B cell (primary cell): ENCODE measurements around the gene CCDC152. TPM values are rescaled to one million over a fixed set of nuclear protein-coding genes. Genes with fewer than 3 reads are reported as not detected.

Experiments
- ATAC-seq: fragments of 200-7000 bp; cut with Tn5 transposase; one replicate; pipeline ENCODE4 v1.10.0; 2021; ENCODE audit warnings: low read depth, mild to moderate bottlenecking, moderate number of reproducible peaks, moderate library complexity
- CTCF ChIA-PET: fragments of 350-600 bp; sonication (Branson Sonifier 250); formaldehyde crosslinking; loops from one replicate; lab custom pipeline; 2021; ENCODE audit warnings: antibody characterized with exemption, inconsistent platforms; lab: Charles Lee
- POLR2A ChIA-PET: fragments of 350-600 bp; sonication (Branson Sonifier 250); formaldehyde crosslinking; loops from one replicate; lab custom pipeline; 2021; ENCODE audit warnings: antibody characterized with exemption; lab: Charles Lee
- DNase-seq: peaks from one replicate; pipeline ENCODE4 v3.0.0; 2013
- H2AFZ ChIP-seq: 2 replicates; pipeline ENCODE4 v1.6.1; 2012; ENCODE audit warnings: mild to moderate bottlenecking, low read depth, low read length; ENCODE audit not compliant: insufficient read depth, poor library complexity, severe bottlenecking
- H3K27ac ChIP-seq, 2 donors: 1 replicate in 1 of 2; 2 replicates in 1 of 2; pipeline ENCODE4 v1.5.1; 2012 to 2013; ENCODE audit warnings: low read length in 2 of 2, mild to moderate bottlenecking in 2 of 2, moderate library complexity in 1 of 2
- H3K27me3 ChIP-seq, 4 experiments: fragments of 200-600 bp in 1 of 4; sonication (generic) in 1 of 4; replicated peaks in 1 of 4; 1 replicate in 2 of 4; 2 replicates in 2 of 4; pipeline versions ENCODE4 v1.6.1 to v1.7.0; 2013 to 2016; ENCODE audit warnings: low read length in 3 of 4, mild to moderate bottlenecking in 2 of 4, mixed read lengths in 1 of 4, moderate library complexity in 1 of 4; ENCODE audit not compliant: insufficient read depth in 4 of 4, control insufficient read depth in 3 of 4; ENCODE audit errors: control extremely low read depth in 1 of 4
- H3K36me3 ChIP-seq, 2 experiments: replicated peaks in 1 of 2; 1 replicate in 1 of 2; 2 replicates in 1 of 2; pipeline versions ENCODE4 v1.6.1 to v1.7.1; 2013; ENCODE audit warnings: low read length in 1 of 2; ENCODE audit not compliant: insufficient read depth in 2 of 2, control insufficient read depth in 1 of 2; ENCODE audit errors: control extremely low read depth in 1 of 2, extremely low read depth in 1 of 2
- H3K4me1 ChIP-seq, 2 donors: fragments of 200-600 bp in 1 of 2; sonication (generic) in 1 of 2; 1 replicate in 1 of 2; 2 replicates in 1 of 2; pipeline versions ENCODE4 v1.5.1 to v1.6.1; 2013 to 2017; ENCODE audit warnings: low read length in 2 of 2; ENCODE audit not compliant: control insufficient read depth in 2 of 2, insufficient read depth in 2 of 2
- H3K4me2 ChIP-seq: replicated peaks from 2 replicates; pipeline ENCODE3; 2012; ENCODE audit warnings: mild to moderate bottlenecking, low read depth, low read length; ENCODE audit not compliant: poor library complexity, severe bottlenecking
- H3K4me3 ChIP-seq, 5 experiments: fragments of 200-600 bp in 1 of 5; sonication (generic) in 1 of 5; 1 replicate in 3 of 5; 2 replicates in 2 of 5; pipeline versions ENCODE4 v1.5.1 to v1.7.0; 2011 to 2016; ENCODE audit warnings: low read length in 4 of 5, mild to moderate bottlenecking in 4 of 5, low read depth in 2 of 5, control low read depth in 1 of 5, moderate library complexity in 1 of 5; ENCODE audit not compliant: insufficient read depth in 1 of 5; ENCODE audit errors: control extremely low read depth in 1 of 5, extremely low read depth in 1 of 5
- H3K79me2 ChIP-seq: fragments of 200-600 bp; sonication (generic); one replicate; pipeline ENCODE4 v1.6.0; 2016; ENCODE audit warnings: low read length; ENCODE audit not compliant: control insufficient read depth, insufficient read depth
- H3K9ac ChIP-seq: fragments of 200-600 bp; sonication (generic); 2 replicates; pipeline ENCODE4 v1.6.1; 2017; ENCODE audit warnings: mild to moderate bottlenecking, low read length, moderate library complexity
- H3K9me3 ChIP-seq, 3 donors: one replicate each; pipeline versions ENCODE4 v1.6.1 to v1.7.1; 2013; ENCODE audit warnings: low read length in 2 of 3; ENCODE audit not compliant: control insufficient read depth in 2 of 3, insufficient read depth in 1 of 3; ENCODE audit errors: control extremely low read depth in 1 of 3
- H4K20me1 ChIP-seq: 2 replicates; pipeline ENCODE4 v1.6.0; 2012; ENCODE audit warnings: mild to moderate bottlenecking, low read length; ENCODE audit not compliant: insufficient read depth, control insufficient read depth, poor library complexity, severe bottlenecking
- H3K27ac Mint-ChIP-seq: one replicate; pipeline ENCODE4 v1.8.0; 2021; ENCODE audit warnings: mixed read lengths
- H3K27me3 Mint-ChIP-seq: one replicate; pipeline ENCODE4 v1.8.0; 2021; ENCODE audit warnings: mixed read lengths
- H3K4me1 Mint-ChIP-seq: one replicate; pipeline ENCODE4 v1.8.0; 2021; ENCODE audit warnings: mixed read lengths
- H3K4me3 Mint-ChIP-seq: one replicate; pipeline ENCODE4 v1.8.0; 2021; ENCODE audit warnings: mixed read lengths
- H3K9me3 Mint-ChIP-seq: one replicate; pipeline ENCODE4 v1.8.0; 2022; ENCODE audit warnings: mixed read lengths; ENCODE audit not compliant: insufficient read depth
- EZH2 ChIP-seq: IDR thresholded peaks from 2 replicates; pipeline ENCODE4 v1.6.1; 2012; ENCODE audit warnings: borderline replicate concordance, low read depth, mild to moderate bottlenecking, moderate library complexity, low read length; ENCODE audit not compliant: insufficient read depth, poor library complexity, severe bottlenecking
- WGBS: methylation state at CpG from one replicate; pipeline ENCODE4 v1.1.5; 2013; ENCODE audit warnings: missing lambda C conversion rate; ENCODE audit not compliant: insufficient coverage; 5-methylcytosine and 5-hydroxymethylcytosine counted together
- intact Hi-C: fragments of 100-400 bp; cut with micrococcal nuclease; formaldehyde crosslinking; loops from one replicate; pipeline ENCODE4 v1.10.0; 2022
- polyA plus RNA-seq: library from polyadenylated mRNA; depleted of rRNA; stranded (reverse); fragments of >200 nt; gene quantifications from 2 replicates; pipeline ENCODE4 v1.2.3, GENCODE V29; 2012
- total RNA-seq, 2 donors: library from RNA; stranded (reverse); fragments of 120-200 nt in 1 of 2; gene quantifications; 1 replicate in 1 of 2; 2 replicates in 1 of 2; pipeline versions ENCODE4 v1.2.3 to v1.2.4, GENCODE V29; 2013 to 2022
- TF ChIP-seq, protein P1 (sequence below): fragments of 200-600 bp; IDR thresholded peaks from one replicate; pipeline ENCODE4 v1.8.0; 2022; ENCODE audit warnings: antibody characterized with exemption, mild to moderate bottlenecking

CCDC152 gene
- total and polyA plus RNA-seq, 2 donors (not counting 1 experiment from before 2014, with no cell fraction given), result 1.0 to 4.8 TPM

DNA sequence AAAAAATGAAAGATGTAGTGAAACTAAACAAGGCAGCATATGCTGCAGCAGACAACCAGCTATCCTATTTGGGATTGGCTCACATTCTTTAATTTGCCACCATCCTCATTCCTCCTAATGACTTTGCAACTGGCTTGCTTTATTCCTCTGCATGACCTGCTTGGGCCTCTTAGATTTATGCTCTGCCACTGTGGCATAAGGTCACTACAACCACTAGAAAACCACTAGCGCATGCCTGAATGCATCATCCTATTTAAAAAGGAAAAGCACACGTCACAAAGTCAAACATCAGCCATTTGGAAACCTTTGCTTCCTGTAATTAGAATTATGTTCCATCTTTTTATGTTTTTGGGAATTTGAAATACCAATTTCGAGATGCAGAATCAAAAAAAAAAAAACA lies 40.8 kb upstream of the CCDC152 start:
- peaks cover 13% of the 10 kb centered on the region for H3K27me3 Mint-ChIP-seq
- Histone ChIP-seq H3K27ac (no peak overlapping the region), H3K36me3 (no peaks in the 10 kb centered on the region), H3K27me3 (peaks cover 0 to 4% (median 1%) of the 10 kb centered on the region in 4 experiments), H4K20me1 (no peaks in the 10 kb centered on the region), H3K4me1 (peaks cover 7 to 8% of the 10 kb centered on the region in 2 donors), H3K9ac (no peak overlapping the region), H3K4me3 (no peak overlapping the region), H3K9me3 (no peaks in the 10 kb centered on the region), H3K4me2 (no peak overlapping the region), H3K79me2 (no peaks in the 10 kb centered on the region), H2AFZ (no peak overlapping the region)
- ChIA-PET CTCF (no interaction called here), POLR2A (no interaction called here)
- no peak for ATAC-seq
- no peak for TF ChIP-seq EZH2
- H3K4me3 Mint-ChIP-seq, result no peak overlapping the region
- intact Hi-C loops, result no loop called here
- WGBS, result no CpG with 5 or more reads among the region's 3 CpGs
- H3K4me1 Mint-ChIP-seq, result peaks cover 8% of the 10 kb centered on the region
- no peak overlapping the region for H3K27ac Mint-ChIP-seq
- DNase-seq, result no peak
- H3K9me3 Mint-ChIP-seq, result no peaks in the 10 kb centered on the region

DNA sequence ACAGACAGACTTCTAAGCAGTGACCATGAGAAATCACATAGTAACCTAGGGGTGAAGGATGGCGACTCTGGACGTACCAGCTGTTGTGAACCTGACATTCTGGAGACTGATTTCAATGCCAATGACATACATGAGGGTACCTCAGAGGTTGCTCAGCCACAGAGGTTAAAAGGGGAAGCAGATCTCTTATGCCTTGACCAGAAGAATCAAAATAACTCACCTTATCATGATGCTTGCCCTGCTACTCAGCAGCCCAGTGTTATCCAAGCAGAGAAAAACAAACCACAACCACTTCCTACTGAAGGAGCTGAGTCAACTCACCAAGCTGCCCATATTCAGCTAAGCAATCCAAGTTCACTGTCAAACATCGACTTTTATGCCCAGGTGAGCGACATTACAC lies 38.0 kb upstream of the CCDC152 start:
- Histone ChIP-seq H3K27me3 (peaks cover 0 to 4% (median 1%) of the 10 kb centered on the region in 4 experiments), H4K20me1 (no peaks in the 10 kb centered on the region), H3K4me2 (no peak overlapping the region), H3K4me1 (peaks cover 7 to 8% of the 10 kb centered on the region in 2 donors), H3K27ac (no peak overlapping the region), H3K36me3 (no peaks in the 10 kb centered on the region), H2AFZ (no peak overlapping the region), H3K4me3 (no peak overlapping the region), H3K9ac (no peak overlapping the region), H3K9me3 (no peaks in the 10 kb centered on the region), H3K79me2 (no peaks in the 10 kb centered on the region)
- Mint-ChIP-seq H3K27me3 (peaks cover 14% of the 10 kb centered on the region), H3K4me1 (peaks cover 8% of the 10 kb centered on the region), H3K9me3 (no peaks in the 10 kb centered on the region), H3K27ac (no peak overlapping the region), H3K4me3 (no peak overlapping the region)
- 9% methylated on average over 4 of the region's 4 CpGs for WGBS
- ChIA-PET POLR2A (no interaction called here), CTCF (no interaction called here)
- ATAC-seq, result no peak
- TF ChIP-seq, protein P1, sequence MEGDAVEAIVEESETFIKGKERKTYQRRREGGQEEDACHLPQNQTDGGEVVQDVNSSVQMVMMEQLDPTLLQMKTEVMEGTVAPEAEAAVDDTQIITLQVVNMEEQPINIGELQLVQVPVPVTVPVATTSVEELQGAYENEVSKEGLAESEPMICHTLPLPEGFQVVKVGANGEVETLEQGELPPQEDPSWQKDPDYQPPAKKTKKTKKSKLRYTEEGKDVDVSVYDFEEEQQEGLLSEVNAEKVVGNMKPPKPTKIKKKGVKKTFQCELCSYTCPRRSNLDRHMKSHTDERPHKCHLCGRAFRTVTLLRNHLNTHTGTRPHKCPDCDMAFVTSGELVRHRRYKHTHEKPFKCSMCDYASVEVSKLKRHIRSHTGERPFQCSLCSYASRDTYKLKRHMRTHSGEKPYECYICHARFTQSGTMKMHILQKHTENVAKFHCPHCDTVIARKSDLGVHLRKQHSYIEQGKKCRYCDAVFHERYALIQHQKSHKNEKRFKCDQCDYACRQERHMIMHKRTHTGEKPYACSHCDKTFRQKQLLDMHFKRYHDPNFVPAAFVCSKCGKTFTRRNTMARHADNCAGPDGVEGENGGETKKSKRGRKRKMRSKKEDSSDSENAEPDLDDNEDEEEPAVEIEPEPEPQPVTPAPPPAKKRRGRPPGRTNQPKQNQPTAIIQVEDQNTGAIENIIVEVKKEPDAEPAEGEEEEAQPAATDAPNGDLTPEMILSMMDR, result no peak
- TF ChIP-seq EZH2, result no peak
- intact Hi-C loops, result no loop called here
- no peak for DNase-seq
